Transverse colon (tissue), 4 donors: Measurements from ENCODE around the gene RBM47. TPM values are rescaled to one million over a fixed set of nuclear protein-coding genes. Genes with fewer than 3 reads are reported as not detected.
"Not testable (repeated sequence)": the region's sequence is repeated elsewhere in the genome, so short reads cannot be mapped to it uniquely, and the experiment has no call there.

Experiments
- DNase-seq: peaks from one replicate; pipeline ENCODE4 v3.0.0-alpha.2; 2019
- H3K27ac ChIP-seq, 4 donors: fragments of 200-600 bp; sonication (generic); 2 replicates each; pipeline ENCODE4 v1.5.1; 2016 to 2018; ENCODE audit warnings: inconsistent platforms in 4 of 4
- H3K27me3 ChIP-seq: fragments of 200-600 bp; sonication (generic); 2 replicates; pipeline ENCODE4 v1.5.1; 2017; ENCODE audit warnings: inconsistent platforms
- H3K36me3 ChIP-seq, 4 donors: fragments of 200-600 bp; sonication (generic); 2 replicates each; pipeline ENCODE4 v1.5.1; 2017 to 2019; ENCODE audit warnings: inconsistent platforms in 4 of 4
- H3K4me1 ChIP-seq, 4 donors: fragments of 200-600 bp; sonication (generic); 2 replicates each; pipeline ENCODE4 v1.5.1; 2017 to 2020; ENCODE audit warnings: inconsistent platforms in 4 of 4
- H3K4me3 ChIP-seq, 4 donors: fragments of 200-600 bp; sonication (generic); 1 replicate in 1 of 4; 2 replicates in 3 of 4; pipeline versions ENCODE4 v1.5.1 to v1.6.1; 2017 to 2019; ENCODE audit warnings: inconsistent platforms in 4 of 4
- H3K9me3 ChIP-seq, 2 donors: fragments of 200-600 bp; sonication (generic); 2 replicates each; pipeline ENCODE4 v1.5.1; 2017 to 2019; ENCODE audit warnings: inconsistent platforms in 2 of 2
- CTCF ChIP-seq, 5 experiments: fragments of 200-600 bp in 3 of 5; fragments of 450-650 bp in 2 of 5; sonication (generic) in 3 of 5; IDR thresholded peaks; 1 replicate in 2 of 5; 2 replicates in 3 of 5; pipeline ENCODE4 v1.5.1; 2016 to 2017; ENCODE audit warnings: antibody characterized with exemption in 5 of 5, inconsistent platforms in 3 of 5, mild to moderate bottlenecking in 2 of 5, moderate library complexity in 1 of 5
- EP300 ChIP-seq: sonication (generic); formaldehyde crosslinking; IDR thresholded peaks from one replicate; pipeline ENCODE4 v1.6.1; 2017; ENCODE audit warnings: antibody characterized with exemption, low read depth
- POLR2A ChIP-seq: fragments of 450-650 bp; IDR thresholded peaks from one replicate; pipeline ENCODE4 v1.6.1; 2016; ENCODE audit warnings: antibody characterized with exemption, mild to moderate bottlenecking, moderate library complexity
- POLR2AphosphoS5 ChIP-seq, 3 donors: sonication (generic); formaldehyde crosslinking; IDR thresholded peaks; one replicate each; pipeline ENCODE4 v1.6.1; 2016; ENCODE audit warnings: antibody characterized with exemption in 3 of 3
- WGBS, 2 donors: methylation state at CpG; one replicate each; pipeline ENCODE4 v1.1.5; 2018; ENCODE audit warnings: low coverage in 1 of 2; 5-methylcytosine and 5-hydroxymethylcytosine counted together
- in situ Hi-C, 4 donors: fragments of 200-750 bp; cut with MboI; loops; one replicate each; pipeline versions ENCODE4 v1.15.0 to v1.15.1; 2017; ENCODE audit warnings: low sequenced_read_pairs in 3 of 4, low pct_ligation_motif_present in 1 of 4, low pct_unique_long_range_greater_than_20kb in 1 of 4
- intact Hi-C: fragments of 100-400 bp; cut with DNase I; formaldehyde crosslinking; loops from one replicate; pipeline ENCODE4 v1.15.1; 2023; ENCODE audit warnings: low total_unique reads
- total RNA-seq, 4 donors: library from RNA; depleted of rRNA; stranded (reverse); fragments of >200 nt; gene quantifications; one replicate each; pipeline ENCODE4 v1.1.0, GENCODE V29; 2016

Gene RBM47
- total RNA-seq, 4 donors from 2014 or later: 273 to 667 (median 572) TPM

- 72% methylated on average over 7 to 10 of the region's 10 CpGs for WGBS, 2 donors
- Histone ChIP-seq H3K27ac (no peak overlapping the region), H3K9me3 (no peaks in the 10 kb centered on the region), H3K4me3 (no peak overlapping the region), H3K36me3 (no peaks in the 10 kb centered on the region), H3K27me3 (no peaks in the 10 kb centered on the region), H3K4me1 (peaks cover 0 to 4% (median 1%) of the 10 kb centered on the region in 4 donors)
- intact Hi-C loops (no loop called here), in situ Hi-C loops (no loop called here)
- TF ChIP-seq POLR2A (no peak), EP300 (no peak), CTCF (IDR thresholded peaks at IDR 0.05) (no peak), POLR2AphosphoS5 (IDR thresholded peaks at IDR 0.05) (no peak)
- no peak for DNase-seq
These were observed 216.5 kb downstream of the RBM47 start for GRCh38 chr4:40412866-40413795.

DNA sequence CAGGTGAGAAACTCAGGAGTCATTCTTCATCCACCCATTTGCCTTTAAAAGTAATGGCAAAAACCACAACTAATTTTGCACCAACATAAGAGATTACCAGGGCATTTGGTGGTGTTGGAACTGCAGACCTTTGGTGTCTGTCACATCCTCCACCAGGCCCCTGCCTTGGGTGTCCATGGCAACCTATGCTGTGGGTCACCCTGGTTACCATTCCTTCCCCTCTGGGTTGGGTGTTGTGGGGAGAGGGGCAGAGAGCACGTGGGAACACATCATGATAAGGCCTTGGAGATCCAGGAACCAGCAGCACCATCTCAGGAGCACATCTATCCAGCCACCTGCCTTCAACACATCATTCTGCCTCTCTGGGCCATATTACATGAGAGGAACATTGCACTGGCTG lies 217.3 kb downstream of the RBM47 start:
- in situ Hi-C loops (no loop called here), intact Hi-C loops (no loop called here)
- DNase-seq: no peak
- no peaks in the 10 kb centered on the region for H3K4me1 ChIP-seq
- 41% methylated on average over 1 of the region's 1 CpG; no CpG with 5 or more reads in 1 of the 2 donors for WGBS, 2 donors
- no peaks in the 10 kb centered on the region for H3K36me3 ChIP-seq
- no peaks in the 10 kb centered on the region for H3K27me3 ChIP-seq
- no peak overlapping the region for H3K4me3 ChIP-seq
- no peak overlapping the region for H3K27ac ChIP-seq
- no peaks in the 10 kb centered on the region for H3K9me3 ChIP-seq
- TF ChIP-seq POLR2AphosphoS5 (IDR thresholded peaks at IDR 0.05) (no peak), POLR2A (no peak), CTCF (IDR thresholded peaks at IDR 0.05) (no peak), EP300 (no peak)

GRCh38 chr4:40409835-40410234 lies 219.8 kb downstream of the RBM47 start:
- H3K27me3 ChIP-seq: no peaks in the 10 kb centered on the region
- H3K27ac ChIP-seq: no peak overlapping the region
- DNase-seq: no peak
- 55 to 63% methylated on average over 1 of the region's 1 CpG for WGBS, 2 donors
- TF ChIP-seq CTCF (IDR thresholded peaks at IDR 0.05): no peak
- TF ChIP-seq EP300: no peak
- no peak for TF ChIP-seq POLR2A
- TF ChIP-seq POLR2AphosphoS5 (IDR thresholded peaks at IDR 0.05): no peak
- peaks cover 0 to 9% of the 10 kb centered on the region in 2 donors for H3K9me3 ChIP-seq
- H3K4me3 ChIP-seq: no peak overlapping the region
- no peaks in the 10 kb centered on the region for H3K36me3 ChIP-seq
- intact Hi-C loops: no loop called here
- peaks cover 0 to 4% (median 1%) of the 10 kb centered on the region in 4 donors for H3K4me1 ChIP-seq
- in situ Hi-C loops: no loop called here

DNA sequence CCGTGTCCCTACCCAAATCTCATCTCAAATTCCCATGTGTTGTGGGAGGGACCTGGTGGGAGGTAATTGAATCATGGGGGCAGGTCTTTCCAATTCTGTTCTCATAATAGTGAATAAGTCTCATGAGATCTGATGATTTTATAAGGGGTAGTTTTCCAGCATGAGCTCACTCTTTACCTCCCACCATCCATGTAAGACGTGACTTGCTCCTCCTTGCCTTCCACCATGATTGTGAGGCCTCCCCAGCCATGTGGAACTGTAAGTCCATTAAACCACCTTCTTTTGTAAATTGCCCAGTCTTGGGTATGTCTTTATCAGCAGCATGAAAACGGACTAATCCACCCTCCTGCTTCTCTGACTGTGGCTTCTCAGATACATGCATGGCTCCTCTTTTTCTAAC lies 222.2 kb downstream of the RBM47 start:
- WGBS, 2 donors: 86 to 100% methylated on average over 1 to 3 of the region's 3 CpGs
- H3K4me3 ChIP-seq, H3K9me3 ChIP-seq, H3K27ac ChIP-seq, in situ Hi-C loops, DNase-seq, H3K36me3 ChIP-seq, H3K27me3 ChIP-seq, intact Hi-C loops: not testable (repeated sequence)
- peaks cover 0 to 15% (median 7%) of the 10 kb centered on the region in 4 donors for H3K4me1 ChIP-seq
